Fibroblast of lung (primary cell): ENCODE results near the gene LPCAT1. TPM values are rescaled to one million over a fixed set of nuclear protein-coding genes. Genes with fewer than 3 reads are reported as not detected.
"Not testable (repeated sequence)": the region's sequence is repeated elsewhere in the genome, so short reads cannot be mapped to it uniquely, and the experiment has no call there.

Experiments used
- DNase-seq, 2 donors: peaks; one replicate each; pipeline versions ENCODE4 v3.0.0 to v3.0.0-alpha.2; 2010; ENCODE audit warnings: low read depth in 2 of 2
- H2AFZ ChIP-seq: 2 replicates; pipeline ENCODE4 v1.5.1; 2012; ENCODE audit warnings: low read length, control low read depth, inconsistent platforms
- H3K27ac ChIP-seq: 2 replicates; pipeline ENCODE4 v1.5.1; 2011; ENCODE audit warnings: low read length, control low read depth; ENCODE audit not compliant: insufficient read depth
- H3K27me3 ChIP-seq: 2 replicates; pipeline ENCODE4 v1.5.1; 2011; ENCODE audit warnings: mild to moderate bottlenecking, low read length; ENCODE audit not compliant: control insufficient read depth, insufficient read depth
- H3K36me3 ChIP-seq: 2 replicates; pipeline ENCODE4 v1.5.1; 2011; ENCODE audit warnings: low read length; ENCODE audit not compliant: control insufficient read depth, insufficient read depth
- H3K4me1 ChIP-seq: 2 replicates; pipeline ENCODE4 v1.5.1; 2011; ENCODE audit warnings: low read length; ENCODE audit not compliant: control insufficient read depth, insufficient read depth; ENCODE audit errors: extremely low read depth
- H3K4me2 ChIP-seq: 2 replicates; pipeline ENCODE4 v1.5.1; 2011; ENCODE audit warnings: low read length, control low read depth; ENCODE audit not compliant: insufficient read depth; ENCODE audit errors: extremely low read depth
- H3K4me3 ChIP-seq, 4 experiments: fragments of 200-600 bp in 1 of 4; sonication (generic) in 1 of 4; replicated peaks in 1 of 4; 2 replicates each; pipeline ENCODE4 v1.5.1; 2011 to 2016; ENCODE audit warnings: low read length in 4 of 4, low read depth in 3 of 4, mild to moderate bottlenecking in 3 of 4, control low read depth in 2 of 4, inconsistent platforms in 1 of 4, mixed read lengths in 1 of 4; ENCODE audit not compliant: insufficient read depth in 1 of 4; ENCODE audit errors: control extremely low read depth in 1 of 4
- H3K79me2 ChIP-seq: 2 replicates; pipeline ENCODE4 v1.5.1; 2012; ENCODE audit warnings: mild to moderate bottlenecking, low read length, inconsistent platforms; ENCODE audit not compliant: control insufficient read depth, insufficient read depth
- H3K9ac ChIP-seq: 2 replicates; pipeline ENCODE4 v1.5.1; 2011; ENCODE audit warnings: mild to moderate bottlenecking, low read length, control low read depth; ENCODE audit not compliant: insufficient read depth
- H3K9me3 ChIP-seq: 2 replicates; pipeline ENCODE4 v1.5.1; 2012; ENCODE audit warnings: low read depth, low read length; ENCODE audit not compliant: control insufficient read depth, insufficient read depth
- H4K20me1 ChIP-seq: 2 replicates; pipeline ENCODE4 v1.5.1; 2011; ENCODE audit warnings: low read length; ENCODE audit not compliant: control insufficient read depth, insufficient read depth; ENCODE audit errors: extremely low read depth
- EZH2 ChIP-seq: IDR thresholded peaks from 2 replicates; pipeline ENCODE4 v1.5.1; 2012; ENCODE audit warnings: low read length, control low read depth, mild to moderate bottlenecking; ENCODE audit errors: missing control alignments
- polyA plus RNA-seq, 2 donors: library from polyadenylated mRNA; depleted of rRNA in 1 of 2; stranded (reverse) in 1 of 2; unstranded in 1 of 2; fragments of >200 nt; gene quantifications; 2 replicates each; pipeline ENCODE4 v1.2.1, GENCODE V29; 2011 to 2012; ENCODE audit warnings: missing spikeins in 1 of 2
- total RNA-seq: library from RNA; depleted of rRNA; stranded (reverse); fragments of >200 nt; gene quantifications from 2 replicates; pipeline ENCODE4 v1.2.1, GENCODE V29; 2014
- TF ChIP-seq, protein P1 (sequence below), 2 donors: IDR thresholded peaks in 1 of 2; conservative IDR thresholded peaks in 1 of 2; 1 replicate in 1 of 2; 2 replicates in 1 of 2; pipeline ENCODE4 v1.5.1; 2011 to 2012; ENCODE audit warnings: low read length in 2 of 2, control low read depth in 1 of 2, inconsistent platforms in 1 of 2, low read depth in 1 of 2, mild to moderate bottlenecking in 1 of 2

Gene LPCAT1
- total and polyA plus RNA-seq, 2 donors (not counting 1 experiment from before 2014, with no cell fraction given): 50.8 to 65.2 TPM

DNA sequence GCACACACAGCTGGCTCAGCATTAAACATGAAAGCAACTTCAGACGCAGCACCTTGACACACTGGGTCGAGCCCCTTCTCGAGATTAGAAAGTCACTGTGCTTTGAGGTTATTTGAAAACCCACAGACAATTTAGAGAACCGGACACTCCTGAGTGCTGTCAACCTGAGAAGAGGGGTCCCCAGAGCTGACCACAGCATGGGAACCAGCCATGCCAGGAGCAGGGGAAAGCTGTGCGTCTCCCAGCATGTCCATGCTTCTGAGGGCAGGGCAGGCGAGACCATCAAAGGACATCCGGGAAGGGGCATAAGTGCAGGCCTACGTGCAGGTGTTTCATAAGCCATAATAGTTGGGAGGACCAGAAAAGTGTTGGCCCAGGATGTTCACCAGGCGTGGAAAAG lies 99.0 kb downstream of the LPCAT1 start:
- no peaks in the 10 kb centered on the region for H3K4me1 ChIP-seq
- no peaks in the 10 kb centered on the region for H3K27me3 ChIP-seq
- TF ChIP-seq, protein P1, sequence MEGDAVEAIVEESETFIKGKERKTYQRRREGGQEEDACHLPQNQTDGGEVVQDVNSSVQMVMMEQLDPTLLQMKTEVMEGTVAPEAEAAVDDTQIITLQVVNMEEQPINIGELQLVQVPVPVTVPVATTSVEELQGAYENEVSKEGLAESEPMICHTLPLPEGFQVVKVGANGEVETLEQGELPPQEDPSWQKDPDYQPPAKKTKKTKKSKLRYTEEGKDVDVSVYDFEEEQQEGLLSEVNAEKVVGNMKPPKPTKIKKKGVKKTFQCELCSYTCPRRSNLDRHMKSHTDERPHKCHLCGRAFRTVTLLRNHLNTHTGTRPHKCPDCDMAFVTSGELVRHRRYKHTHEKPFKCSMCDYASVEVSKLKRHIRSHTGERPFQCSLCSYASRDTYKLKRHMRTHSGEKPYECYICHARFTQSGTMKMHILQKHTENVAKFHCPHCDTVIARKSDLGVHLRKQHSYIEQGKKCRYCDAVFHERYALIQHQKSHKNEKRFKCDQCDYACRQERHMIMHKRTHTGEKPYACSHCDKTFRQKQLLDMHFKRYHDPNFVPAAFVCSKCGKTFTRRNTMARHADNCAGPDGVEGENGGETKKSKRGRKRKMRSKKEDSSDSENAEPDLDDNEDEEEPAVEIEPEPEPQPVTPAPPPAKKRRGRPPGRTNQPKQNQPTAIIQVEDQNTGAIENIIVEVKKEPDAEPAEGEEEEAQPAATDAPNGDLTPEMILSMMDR (conservative IDR thresholded peaks at IDR 0.05 in 1 of 2, IDR thresholded peaks at IDR 0.05 in 1 of 2; ENCODE audit: low read depth in 1 of 2, low read length in 2 of 2): no peak
- TF ChIP-seq EZH2: no peak
- no peak overlapping the region for H2AFZ ChIP-seq
- H3K4me3 ChIP-seq: no peak overlapping the region
- H4K20me1 ChIP-seq: no peaks in the 10 kb centered on the region
- H3K79me2 ChIP-seq: no peaks in the 10 kb centered on the region
- no peaks in the 10 kb centered on the region for H3K36me3 ChIP-seq
- H3K27ac ChIP-seq: no peak overlapping the region
- no peak overlapping the region for H3K4me2 ChIP-seq
- no peak overlapping the region for H3K9ac ChIP-seq
- H3K9me3 ChIP-seq: no peaks in the 10 kb centered on the region
- DNase-seq: no peak

DNA sequence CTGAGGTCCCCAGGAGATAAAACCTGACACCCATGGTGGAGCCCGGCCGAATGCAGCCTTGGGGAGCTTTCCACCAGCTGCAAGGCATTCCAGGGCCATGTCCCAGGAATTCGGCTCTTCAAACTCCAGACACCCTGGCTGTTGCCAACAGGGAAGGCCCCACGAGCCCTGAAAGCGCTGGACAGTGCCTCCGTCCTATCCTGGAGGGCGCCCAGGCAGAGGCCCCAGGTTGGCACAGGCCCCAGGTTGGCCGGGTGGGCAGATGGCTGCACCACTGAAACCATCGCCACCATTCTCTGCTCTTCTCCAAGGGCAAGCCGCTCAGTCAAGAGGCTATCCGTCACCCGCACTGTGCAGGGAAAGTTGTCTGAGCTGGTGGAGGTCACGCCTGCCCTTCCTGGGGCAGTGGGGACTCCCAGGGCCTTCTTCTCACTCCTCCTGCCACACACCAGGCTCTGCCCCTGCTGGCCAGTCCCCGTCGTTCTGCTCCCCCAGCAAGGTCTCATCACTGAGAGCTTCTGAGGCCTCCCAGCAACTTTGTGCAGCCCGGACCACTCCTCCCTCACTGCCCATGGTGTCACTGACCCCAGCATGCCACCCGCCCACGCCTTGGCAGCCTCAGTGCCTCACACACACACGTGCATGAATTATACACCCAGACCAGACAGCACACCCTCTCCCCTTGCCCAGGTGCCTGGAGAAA lies 99.7 kb downstream of the LPCAT1 start:
- Histone ChIP-seq H3K27ac (no peak overlapping the region), H3K9me3 (no peaks in the 10 kb centered on the region), H3K36me3 (no peaks in the 10 kb centered on the region), H3K79me2 (no peaks in the 10 kb centered on the region), H3K4me3 (no peak overlapping the region), H2AFZ (no peak overlapping the region), H3K4me1 (no peaks in the 10 kb centered on the region), H3K4me2 (no peak overlapping the region), H3K27me3 (no peaks in the 10 kb centered on the region), H3K9ac (no peak overlapping the region), H4K20me1 (no peaks in the 10 kb centered on the region)
- DNase-seq: no peak
- TF ChIP-seq EZH2: no peak
- TF ChIP-seq, protein P1 (conservative IDR thresholded peaks at IDR 0.05 in 1 of 2, IDR thresholded peaks at IDR 0.05 in 1 of 2; ENCODE audit: low read depth in 1 of 2, low read length in 2 of 2): no peak

DNA sequence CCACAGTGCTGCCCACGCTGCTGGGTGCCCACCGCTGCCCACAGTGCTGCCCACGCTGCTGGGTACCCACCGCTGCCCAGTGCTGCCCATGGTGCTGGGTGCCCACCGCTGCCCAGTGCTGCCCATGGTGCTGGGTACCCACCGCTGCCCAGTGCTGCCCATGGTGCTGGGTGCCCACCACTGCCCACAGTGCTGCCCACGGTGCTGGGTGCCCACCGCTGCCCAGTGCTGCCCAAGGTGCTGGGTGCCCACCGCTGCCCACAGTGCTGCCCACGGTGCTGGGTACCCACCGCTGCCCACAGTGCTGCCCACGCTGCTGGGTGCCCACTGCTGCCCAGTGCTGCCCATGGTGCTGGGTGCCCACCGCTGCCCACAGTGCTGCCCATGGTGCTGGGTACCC lies 101.2 kb downstream of the LPCAT1 start:
- not testable (repeated sequence) for H3K36me3 ChIP-seq, H3K79me2 ChIP-seq, H3K27ac ChIP-seq, H3K9ac ChIP-seq, H2AFZ ChIP-seq, H4K20me1 ChIP-seq, H3K4me1 ChIP-seq, H3K27me3 ChIP-seq, H3K9me3 ChIP-seq, DNase-seq, H3K4me3 ChIP-seq, H3K4me2 ChIP-seq
